NCI-H146 treated with DMSO at 0.1 percent for 48 hours (cell line): ENCODE results near the gene TCEAL7.
"Not testable (repeated sequence)": the region's sequence is repeated elsewhere in the genome, so short reads cannot be mapped to it uniquely, and the experiment has no call there.

ENCODE experiments used
- DNase-seq: peaks from one replicate; lab custom pipeline; 2025; ENCODE audit not compliant: unreplicated experiment; lab: John Stamatoyannopoulos, UW

TCEAL7 gene

DNA sequence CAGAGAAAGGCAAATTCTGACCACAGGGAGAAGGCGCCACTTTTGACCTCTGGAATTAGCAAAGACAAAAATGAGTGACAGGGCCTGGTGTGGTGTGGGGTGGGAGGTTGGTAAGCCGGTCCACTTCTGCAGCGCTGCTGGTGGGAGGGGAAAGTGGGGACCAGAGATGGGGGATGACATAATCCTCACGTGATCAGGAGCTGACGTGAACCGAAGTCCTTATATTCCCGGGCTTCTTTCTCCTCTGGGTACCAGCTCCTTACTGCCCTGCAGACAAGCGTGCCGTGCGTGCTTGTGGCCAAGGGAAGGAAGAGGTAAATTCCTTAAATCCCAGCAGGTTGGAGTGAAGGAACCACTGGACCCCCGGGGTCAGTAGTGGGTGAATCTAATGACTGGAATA, at the start of gene TCEAL7:
TSS of gene TCEAL7 (plus strand) at position 249 of the 400 bp plus-strand sequence. CDS start 1,165 bp downstream, outside the sequence.
- no peak for DNase-seq

- no peak for DNase-seq
These were observed 36.9 kb upstream of the TCEAL7 start for GRCh38 chrX:103293118-103293517.

DNA sequence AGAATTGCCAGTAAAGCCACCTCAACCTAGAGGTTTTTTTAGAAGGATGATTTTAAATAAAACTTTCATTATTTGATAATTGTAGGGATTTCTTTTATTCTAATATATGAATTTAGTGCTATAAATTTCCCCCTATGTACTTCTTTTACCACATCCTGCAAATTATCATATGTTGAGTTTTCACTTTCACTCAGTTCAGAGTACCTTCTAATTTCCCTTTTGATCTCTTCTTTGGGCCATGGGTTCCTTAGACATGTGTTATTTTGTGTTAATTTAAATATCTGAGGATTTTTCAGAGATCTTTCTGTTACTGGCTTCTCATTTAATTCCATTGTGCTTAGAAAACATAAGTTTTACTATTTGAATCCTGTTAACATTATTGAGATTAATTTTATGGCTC, 25.3 kb upstream of the TCEAL7 start:
- no peak for DNase-seq

- not testable (repeated sequence) for DNase-seq
These were observed 24.4 kb upstream of the TCEAL7 start for GRCh38 chrX:103305666-103306065.

- DNase-seq, result no peak
These were observed 20.0 kb upstream of the TCEAL7 start for GRCh38 chrX:103309860-103310554.

- peak; percentile 64 for DNase-seq
These were observed 19.3 kb upstream of the TCEAL7 start, which contains the start of gene BEX2 for GRCh38 chrX:103310555-103311398. BEX2 (minus strand) TSS chrX:103310990; CDS start chrX:103309976, 1,014 bp downstream.

DNA sequence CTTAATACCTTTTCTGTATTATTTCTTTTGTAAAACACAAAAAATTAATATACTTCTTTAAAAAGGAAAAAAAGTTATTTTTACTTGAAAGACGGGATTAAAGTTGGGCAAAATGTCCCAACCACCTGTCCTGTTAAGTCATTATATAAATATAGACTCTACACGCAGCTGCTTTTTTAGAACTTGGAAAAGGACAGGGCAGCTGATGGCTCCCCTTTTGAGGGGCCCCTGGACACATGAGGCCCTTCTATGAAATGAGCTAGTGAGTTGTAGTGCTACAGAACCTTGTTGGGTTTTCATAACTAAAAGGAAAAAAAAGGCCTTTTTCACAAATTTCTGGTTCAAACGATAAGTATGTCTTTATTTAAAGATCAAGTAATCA, 18.6 kb upstream of the TCEAL7 start:
- no peak for DNase-seq

DNA sequence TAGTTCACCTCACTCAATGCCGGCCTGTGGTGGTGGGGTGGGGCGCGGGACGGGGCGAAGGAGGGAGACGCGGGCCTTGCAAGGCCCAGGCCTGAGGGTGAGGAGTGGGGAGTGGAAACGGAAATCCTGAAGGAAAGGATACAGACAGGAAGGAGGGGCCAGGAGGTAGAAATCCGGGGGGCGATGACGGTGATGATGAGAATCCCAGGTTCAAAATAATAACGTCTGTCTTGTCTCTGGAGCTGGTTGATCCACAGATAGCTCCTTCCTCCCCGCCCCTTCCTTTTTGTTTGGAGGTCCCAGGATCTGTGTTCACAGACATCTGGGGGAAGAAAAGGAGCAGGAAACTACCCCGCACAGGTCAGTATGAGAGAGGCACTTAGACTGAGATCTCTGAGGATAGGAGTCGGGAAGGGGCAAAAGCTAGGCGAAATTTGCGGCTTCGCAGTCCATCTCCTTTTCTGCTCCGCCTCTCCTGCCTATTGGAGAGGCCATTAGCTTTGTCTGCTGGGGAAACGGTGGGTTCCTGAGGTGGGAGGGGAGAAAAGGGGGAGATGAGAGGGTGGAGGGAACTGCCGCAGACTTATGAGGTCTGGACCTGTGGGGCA, 746 bp downstream of the TCEAL7 start:
- DNase-seq, result no peak

DNA sequence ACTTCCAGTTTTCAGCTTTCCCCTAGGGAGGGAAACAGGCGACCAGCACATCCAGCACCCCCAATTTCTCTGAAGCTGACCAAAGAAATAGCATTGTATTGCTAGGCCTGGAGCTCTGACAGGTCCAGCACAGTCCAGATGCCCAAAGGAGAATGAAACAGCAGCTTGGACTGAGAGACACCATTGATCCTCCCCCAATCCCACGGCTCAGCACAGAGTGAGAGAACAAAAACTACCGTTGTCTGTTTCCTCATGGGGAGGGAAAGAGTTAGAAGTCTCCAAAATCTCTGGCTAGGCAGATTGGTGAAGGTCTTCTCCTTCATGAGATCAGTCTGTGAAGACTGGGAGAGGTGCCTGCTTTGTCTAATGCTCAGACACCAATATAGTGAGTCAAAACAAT, 8.6 kb downstream of the TCEAL7 start:
- no peak for DNase-seq

DNA sequence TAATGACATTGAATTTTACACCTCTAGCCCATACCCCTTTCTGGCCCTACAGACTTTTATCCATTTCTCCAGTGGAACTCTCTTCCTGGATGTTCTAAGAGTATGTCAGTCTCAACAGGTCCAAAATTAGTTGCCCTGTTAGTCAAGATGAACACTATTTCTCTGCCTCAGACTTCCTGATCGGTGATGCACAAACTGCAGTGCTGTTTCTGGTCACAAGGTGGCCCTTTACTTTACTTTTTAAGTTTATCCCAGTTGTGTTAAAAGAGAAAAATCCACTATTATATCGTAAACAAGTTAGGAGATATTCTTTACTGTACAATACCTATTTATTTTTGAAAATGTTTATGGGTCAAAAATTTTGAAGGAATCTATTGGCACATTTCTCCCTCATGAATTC, 13.1 kb downstream of the TCEAL7 start:
- peak; percentile 15 for DNase-seq

- no peak for DNase-seq
These were observed 14.6 kb downstream of the TCEAL7 start for GRCh38 chrX:103344606-103345005.

DNA sequence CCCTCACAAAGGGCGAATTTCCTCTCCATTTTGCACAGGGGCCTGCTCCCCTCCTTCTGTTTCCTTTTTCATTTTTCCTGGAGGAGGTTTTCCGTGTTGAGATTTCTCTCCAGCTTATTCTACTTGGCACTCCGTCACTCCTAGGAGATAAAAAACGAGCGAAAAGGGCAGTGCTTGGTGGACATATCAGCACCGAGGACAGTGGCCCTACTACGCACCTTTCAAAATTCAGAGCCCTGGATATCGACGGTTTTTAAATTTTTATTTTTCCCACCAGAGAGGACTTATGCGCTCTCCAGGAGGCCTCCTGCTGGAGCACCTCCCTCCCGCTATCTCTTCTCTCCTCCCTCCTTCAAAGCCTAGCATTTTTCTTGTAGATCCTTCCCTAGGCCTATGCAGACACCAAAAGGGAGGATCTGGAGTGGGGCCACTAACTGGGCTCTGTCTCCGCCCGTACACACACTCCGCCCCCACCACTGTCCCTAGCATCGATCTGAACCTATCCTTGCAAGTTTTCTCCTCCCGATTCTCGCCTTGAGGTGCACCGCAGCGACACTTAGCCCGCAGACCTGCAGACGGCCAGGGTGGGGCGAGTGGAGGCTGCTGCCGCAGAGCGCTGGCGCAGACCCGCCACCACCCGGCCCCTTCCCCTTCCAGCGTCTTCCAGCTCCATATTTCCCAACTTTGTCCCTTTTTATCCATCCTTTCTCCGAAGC, 17.8 kb downstream of the TCEAL7 start:
- no peak for DNase-seq

DNA sequence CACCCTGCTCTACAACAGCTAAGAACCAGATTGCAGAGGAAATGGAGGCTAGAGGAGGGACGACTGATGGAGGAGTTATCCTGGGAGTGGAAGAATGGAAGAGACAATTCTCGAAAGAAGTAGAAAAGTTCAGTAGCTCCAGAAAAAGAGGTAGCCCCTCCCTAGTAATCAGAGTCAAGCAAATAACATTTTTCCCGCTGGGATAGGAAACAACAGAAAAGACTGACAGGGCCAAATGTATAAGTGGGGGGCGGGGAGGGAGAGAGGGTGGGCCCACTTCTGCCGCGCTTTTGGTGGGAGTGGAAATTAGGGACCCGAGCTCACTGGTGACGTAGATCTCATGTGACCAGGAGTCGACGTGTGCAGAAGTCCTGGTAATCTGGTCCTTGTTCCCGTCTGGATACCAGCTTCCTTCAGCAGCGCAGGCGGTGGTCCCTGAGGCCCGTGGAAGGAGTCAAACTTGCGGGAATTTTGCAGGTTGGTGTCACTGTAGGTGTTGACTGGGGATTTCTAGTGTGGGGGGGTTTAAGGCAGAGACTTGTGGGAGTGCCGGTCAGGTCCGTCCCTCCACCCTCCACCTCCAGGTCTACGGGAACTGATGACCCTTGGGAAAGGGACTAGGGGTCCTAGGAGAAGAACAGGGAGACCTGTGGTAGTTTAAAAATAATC, 26.2 kb downstream of the TCEAL7 start, which contains the start of gene TCEAL9:
TSS of gene TCEAL9 (plus strand) at position 377 of the 669 bp plus-strand sequence. CDS start 1,179 bp downstream, outside the sequence.
- DNase-seq, result peak; percentile 36

GRCh38 chrX:103356858-103357257, 26.8 kb downstream of the TCEAL7 start:
- DNase-seq, result no peak

DNA sequence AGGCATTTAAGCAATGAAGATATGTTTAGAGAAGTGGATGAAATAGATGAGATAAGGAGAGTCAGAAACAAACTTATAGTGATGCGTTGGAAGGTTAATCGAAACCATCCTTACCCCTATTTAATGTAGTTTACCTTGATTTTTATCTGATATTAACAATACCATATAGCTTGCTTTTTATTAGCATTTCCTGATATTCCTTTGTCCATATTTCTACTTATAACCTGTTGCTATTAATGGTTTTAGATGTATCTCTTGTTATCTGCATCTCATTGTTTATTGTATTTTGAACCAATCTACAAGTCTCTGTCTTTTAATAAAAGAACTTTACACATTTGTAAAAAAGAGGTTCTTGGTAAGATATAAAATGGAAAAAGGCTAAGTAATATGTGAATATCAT, 27.8 kb downstream of the TCEAL7 start:
- no peak for DNase-seq

- not testable (repeated sequence) for DNase-seq
These were observed 29.6 kb downstream of the TCEAL7 start for GRCh38 chrX:103359605-103360004.

DNA sequence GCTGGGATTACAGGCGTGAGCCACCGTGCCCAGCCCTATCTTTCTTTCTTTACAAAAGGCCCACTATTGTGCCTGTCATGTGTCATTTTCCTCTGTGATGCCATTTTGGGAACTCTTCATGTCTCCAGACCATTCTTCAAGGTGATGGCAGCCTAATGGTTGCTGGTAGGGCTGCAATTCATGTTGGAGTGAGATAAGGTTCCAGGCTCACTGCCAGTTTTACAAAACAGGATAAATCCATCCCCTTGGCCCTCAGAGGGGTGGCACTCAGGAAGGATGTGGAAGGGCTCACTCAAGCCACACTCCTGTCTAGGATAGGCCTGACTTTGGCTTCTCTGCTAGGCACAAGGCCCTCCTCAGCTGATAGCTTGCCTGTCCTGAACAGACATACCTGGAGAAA, 30.1 kb downstream of the TCEAL7 start:
- no peak for DNase-seq

GRCh38 chrX:103360916-103361315, 30.9 kb downstream of the TCEAL7 start:
- DNase-seq, result no peak

GRCh38 chrX:103361798-103362197, 31.8 kb downstream of the TCEAL7 start:
- DNase-seq, result no peak

DNA sequence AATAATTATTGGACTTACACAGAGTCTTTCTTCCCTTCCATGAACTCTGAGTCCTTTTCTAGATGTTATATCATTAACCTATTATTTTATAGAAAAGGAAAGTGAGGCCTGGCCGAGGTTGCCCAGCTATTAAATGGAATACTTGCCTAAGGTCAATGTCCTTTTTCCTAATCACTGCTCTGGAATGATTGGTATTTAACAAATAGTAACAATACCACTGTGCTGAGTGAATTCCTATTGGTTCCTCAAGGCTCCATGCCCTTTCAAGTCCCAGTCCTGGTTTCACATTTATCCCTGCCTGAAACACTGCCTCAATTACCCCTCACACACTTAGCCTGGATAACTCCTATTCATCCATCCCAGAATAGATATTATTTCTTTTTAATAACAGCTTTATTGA, 32.4 kb downstream of the TCEAL7 start:
- DNase-seq, result no peak
